GM21528 (cell line): ENCODE measurements around the gene FAF1.

Experiments
- ATAC-seq: cut with Tn5 transposase; IDR thresholded peaks from one replicate; pipeline ENCODE4 v1.9.1; 2021; ENCODE audit warnings: mild to moderate bottlenecking, moderate library complexity; ENCODE audit not compliant: unreplicated experiment, low FRiP score

Gene FAF1

GRCh38 chr1:50471967-50472366, 488.1 kb downstream of the FAF1 start:
- ATAC-seq, result no peak

- ATAC-seq, result no peak
Observed at GRCh38 chr1:50462964-50463363, 497.1 kb downstream of the FAF1 start.

GRCh38 chr1:50458507-50458906, 501.6 kb downstream of the FAF1 start:
- no peak for ATAC-seq

GRCh38 chr1:50454911-50455310, 505.2 kb downstream of the FAF1 start:
- ATAC-seq, result no peak

DNA sequence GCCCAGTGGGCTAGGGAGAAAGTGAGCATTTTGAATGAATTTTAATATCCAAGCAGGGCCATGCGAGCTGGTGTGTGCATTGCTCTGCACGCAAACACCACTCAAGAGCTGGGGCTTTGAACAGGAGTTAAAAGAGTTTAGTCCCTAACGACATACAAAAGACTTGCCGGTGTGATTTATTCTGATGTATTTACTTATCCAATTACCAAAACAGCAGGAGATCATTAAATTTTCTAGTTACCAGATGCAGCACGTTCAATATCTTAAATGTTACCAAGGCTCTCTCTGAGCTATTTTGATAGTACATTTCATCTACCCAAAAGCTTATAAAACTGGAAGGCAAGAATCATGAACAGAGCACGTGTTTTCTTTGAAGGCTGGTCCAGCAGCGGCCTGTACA, 506.8 kb downstream of the FAF1 start:
- ATAC-seq, result no peak

DNA sequence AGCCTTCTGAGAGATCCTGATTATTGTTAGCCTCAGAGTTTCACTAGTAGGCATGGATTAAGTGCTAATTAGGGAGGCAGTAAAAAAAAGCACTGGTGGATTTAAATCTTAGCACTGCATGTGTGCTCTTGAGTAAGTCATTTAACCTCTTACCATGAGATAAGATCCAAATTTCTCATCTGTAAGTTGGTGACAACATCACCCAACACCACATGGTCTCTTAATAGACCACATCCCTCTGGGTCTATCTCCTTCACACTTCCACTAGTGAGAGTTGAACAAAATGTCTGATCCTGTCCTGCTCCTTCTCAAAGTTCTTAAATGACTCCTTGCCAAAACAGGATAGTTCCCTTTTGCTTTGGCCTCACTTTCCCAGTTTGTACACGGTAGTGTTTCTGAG, 507.4 kb downstream of the FAF1 start:
- no peak for ATAC-seq

DNA sequence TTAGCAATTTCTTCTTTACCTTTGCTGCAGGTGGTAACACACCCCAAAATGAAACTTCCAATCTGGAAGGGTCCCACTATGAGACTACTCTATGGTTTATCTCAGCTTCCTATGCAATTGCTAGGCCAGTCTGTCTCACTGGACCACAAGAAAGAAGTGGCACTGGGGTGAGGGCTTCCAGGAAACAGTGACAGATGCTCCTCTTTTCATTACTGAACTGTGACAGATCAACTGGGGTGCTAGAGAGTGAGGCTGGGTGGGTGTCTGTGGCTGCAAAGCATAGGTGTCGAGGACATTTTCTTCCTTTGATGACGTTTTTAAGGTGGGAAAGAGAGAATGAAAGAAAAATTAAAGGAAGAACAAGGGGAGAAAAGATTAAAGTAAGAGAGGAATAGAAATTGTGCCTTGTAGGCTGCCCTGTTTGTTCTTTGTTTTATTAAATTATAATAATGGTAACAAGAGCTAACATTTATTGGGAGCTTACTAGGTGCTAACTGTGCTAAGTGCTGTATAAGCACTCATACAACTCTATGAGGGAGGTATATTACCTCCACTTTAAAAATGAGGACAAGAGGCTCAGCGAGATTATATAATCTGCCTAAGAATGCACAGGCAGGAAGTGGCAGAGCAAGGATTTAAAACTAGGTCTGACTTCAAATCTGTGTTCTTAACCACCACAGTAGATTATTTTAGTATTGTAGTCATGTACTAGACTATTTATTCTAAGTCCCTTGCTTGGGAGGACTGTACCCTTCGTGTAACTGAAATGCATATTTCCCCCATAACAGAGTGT, 509.0 kb downstream of the FAF1 start:
- no peak for ATAC-seq

DNA sequence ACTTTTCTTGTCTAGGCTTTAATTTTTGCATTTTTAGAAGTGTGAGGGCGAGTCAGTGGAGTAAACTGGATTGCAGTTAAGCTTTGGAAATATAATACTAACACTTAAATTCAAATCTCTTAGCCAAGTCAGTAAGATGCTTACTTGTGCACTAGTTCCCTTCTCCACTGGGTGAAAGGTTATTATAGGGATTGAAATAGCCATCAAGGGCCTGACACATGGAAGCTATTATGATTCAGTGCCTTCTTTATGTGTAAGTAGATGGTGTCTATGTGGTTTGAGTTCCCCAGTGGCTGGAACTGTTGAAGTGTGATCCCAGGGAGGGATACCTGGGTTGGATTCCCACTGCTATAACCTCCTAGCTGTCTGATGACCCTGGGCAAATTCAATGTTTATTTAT, 512.1 kb downstream of the FAF1 start:
- ATAC-seq, result no peak

DNA sequence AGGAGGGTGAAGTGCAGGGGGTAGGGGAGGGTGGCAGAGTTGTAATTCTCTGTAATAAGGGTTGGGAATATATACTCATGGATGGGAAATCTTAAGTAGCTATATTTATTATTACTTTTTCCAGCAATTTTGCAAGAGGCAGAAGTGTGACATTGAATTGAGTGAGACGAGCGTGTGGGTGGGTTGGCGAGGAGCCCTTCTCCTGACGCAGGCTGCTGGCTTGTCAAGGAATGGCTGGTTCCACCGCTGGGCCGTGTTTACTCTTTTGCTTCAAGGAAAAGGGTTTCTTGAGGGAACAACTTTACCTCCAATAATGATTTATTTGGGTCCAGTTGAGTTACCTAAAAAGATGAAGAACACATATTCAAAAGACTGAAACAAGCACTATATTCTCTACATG, 518.9 kb downstream of the FAF1 start:
- ATAC-seq, result no peak

GRCh38 chr1:50438945-50439344, 521.1 kb downstream of the FAF1 start:
- no peak for ATAC-seq

- no peak for ATAC-seq
Observed at GRCh38 chr1:50436489-50436888, 523.6 kb downstream of the FAF1 start.

DNA sequence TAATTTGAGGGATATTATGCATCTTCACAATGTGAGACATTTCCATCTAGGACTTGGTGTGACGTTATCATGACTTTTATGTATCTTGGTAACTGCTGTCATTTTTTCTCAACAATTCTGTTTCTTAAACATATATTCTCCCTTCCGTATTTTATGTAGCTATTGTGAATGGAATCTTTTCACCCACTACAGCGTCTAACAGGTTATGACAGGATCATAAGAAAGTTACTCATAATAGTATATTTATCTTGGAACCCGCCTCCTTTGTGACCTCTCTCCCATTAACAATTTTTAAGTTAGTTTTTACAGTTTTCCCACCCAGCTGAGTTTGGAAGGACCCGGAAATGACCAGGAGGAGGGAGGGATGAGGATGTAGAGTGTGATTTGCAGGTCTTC, 530.1 kb downstream of the FAF1 start:
- no peak for ATAC-seq

DNA sequence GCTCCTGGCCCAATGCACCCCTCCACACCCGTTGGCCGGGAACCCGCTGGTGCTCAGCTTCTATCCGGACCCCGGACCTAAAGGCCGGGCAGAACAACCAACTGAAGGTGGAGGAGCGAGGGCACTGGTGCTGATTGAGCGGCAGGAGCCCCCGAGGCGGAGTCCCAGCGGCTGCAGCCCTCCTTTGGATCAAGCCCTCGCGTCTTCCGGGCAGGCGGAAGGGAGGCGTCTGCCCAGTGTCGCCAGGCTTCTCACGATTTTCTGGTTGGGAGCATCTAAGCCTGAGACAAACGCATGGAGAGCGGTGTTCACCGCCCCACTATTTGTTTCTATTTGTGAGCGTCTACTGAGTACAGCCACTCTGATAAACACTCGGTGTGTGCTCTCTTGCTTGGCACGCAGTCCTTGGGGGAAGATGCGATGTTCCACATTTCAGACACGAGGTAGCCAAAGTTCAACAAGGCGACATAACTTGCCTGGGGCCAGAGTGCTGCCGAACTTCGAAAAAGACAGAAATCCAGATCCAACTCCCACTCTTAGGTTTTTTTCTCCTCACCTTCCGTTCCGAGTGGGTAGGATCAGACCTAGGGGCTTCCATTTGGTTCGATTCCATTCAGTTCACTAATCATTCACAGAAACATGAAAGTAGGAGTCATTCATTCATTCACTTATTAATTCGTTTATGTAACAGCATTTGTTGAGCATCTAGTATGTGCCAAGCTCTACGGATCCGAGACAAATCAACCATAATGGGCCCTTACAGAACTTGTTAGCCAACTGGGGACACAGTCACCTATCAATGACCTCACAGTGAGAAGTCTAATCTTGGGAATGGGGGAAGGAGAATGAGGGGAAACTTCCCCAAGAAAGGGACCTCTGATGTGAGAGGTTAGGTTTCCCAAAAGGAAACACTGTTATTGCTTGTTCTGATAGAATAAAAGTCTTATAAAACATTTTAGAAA, 532.0 kb downstream of the FAF1 start:
- no peak for ATAC-seq

DNA sequence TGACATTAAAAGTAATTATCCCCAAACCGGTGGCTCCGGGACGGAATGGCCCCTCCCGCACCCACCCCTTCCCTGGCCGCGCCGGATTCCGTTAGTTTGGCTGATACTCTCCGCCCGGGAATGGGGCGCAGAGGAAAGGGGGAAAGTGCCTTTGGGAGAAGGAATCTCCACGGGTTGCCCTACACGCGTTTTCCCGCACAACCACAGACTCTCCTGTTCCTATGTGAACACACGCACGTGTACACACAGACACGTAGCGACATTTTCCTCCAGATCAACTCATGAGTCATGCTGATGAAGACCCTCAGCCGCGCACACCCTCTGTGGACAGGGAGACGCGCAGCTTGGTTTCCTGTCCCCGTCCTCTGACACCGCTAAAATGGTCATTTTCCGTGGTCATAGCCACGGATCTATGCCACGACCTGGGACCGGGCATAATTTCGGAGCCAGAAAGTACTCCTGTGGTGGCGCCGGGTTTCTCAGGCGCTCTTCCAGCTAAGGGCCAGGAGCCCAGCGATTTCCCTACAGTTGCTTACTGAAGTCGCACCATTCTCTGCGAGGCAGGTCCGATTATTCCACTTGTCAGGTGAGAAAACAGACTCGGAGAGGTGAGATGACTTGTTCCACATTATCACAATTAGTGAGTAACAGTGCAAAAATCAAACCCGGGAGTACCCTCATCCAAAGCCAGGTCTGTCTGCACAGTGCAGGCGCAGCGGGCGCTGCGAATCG, 532.8 kb downstream of the FAF1 start:
- no peak for ATAC-seq

GRCh38 chr1:50426702-50427085, 533.4 kb downstream of the FAF1 start:
- ATAC-seq, result no peak

- no peak for ATAC-seq
Observed at GRCh38 chr1:50426108-50426700, 533.9 kb downstream of the FAF1 start.

- no peak for ATAC-seq
Observed at GRCh38 chr1:50425376-50426107, 534.5 kb downstream of the FAF1 start.

GRCh38 chr1:50424884-50425375, 535.1 kb downstream of the FAF1 start:
- ATAC-seq, result no peak

DNA sequence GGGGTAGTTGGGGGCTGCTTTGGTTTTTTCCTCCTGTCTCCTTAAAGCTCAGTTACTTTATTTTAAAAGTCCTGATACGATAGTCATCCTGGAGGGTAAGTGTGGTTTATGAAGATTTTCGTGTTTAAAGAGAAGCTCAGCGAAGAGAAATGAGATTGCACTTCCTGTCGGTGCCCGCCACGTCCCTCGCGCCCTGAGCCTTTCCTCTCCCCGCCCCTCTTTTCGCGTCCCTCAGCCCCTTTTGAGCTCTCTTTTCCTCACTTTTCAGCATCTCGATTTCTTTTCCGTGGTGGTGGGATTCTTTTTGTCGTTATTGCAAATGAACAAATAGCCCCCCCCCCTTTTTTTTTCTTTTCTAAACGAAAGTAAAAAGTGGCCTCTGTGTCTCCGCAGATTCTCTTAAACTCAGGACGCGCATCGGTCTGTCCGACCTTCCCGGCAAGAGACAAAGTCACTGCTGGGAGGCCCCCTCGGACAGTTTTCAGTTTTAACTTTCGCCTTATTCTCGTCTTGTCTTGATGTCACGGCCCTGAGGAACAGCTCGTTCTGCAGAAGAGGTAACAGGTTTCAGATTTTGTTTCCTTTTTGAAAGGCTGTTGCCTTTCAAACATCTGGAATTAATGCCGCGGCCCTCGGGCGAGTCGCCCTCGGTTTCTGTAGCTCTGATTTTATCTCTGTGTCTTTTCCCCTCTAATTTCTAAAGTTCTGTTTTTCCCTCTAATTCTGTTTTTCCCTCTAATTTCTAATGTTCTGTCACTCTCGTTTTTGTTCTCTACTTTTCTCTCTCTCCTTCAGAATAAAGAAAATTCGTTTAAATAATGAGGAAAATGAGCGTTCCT, 535.8 kb downstream of the FAF1 start:
- ATAC-seq, result no peak
